Liver (tissue), 9 donors: ENCODE results near the gene CAP2. TPM values are rescaled to one million over a fixed set of nuclear protein-coding genes. Genes with fewer than 3 reads are reported as not detected.
"Not testable (repeated sequence)": the region's sequence is repeated elsewhere in the genome, so short reads cannot be mapped to it uniquely, and the experiment has no call there.

Source experiments
- DNase-seq: peaks from one replicate; pipeline ENCODE4 v3.0.0-alpha.2; 2017; ENCODE audit warnings: low spot score
- H3K27ac ChIP-seq, 2 donors: one replicate each; pipeline ENCODE4 v1.7.0; 2013; ENCODE audit warnings: inconsistent platforms in 2 of 2, low read length in 2 of 2, control low read depth in 1 of 2, low read depth in 1 of 2, mild to moderate bottlenecking in 1 of 2
- H3K27me3 ChIP-seq, 4 donors: one replicate each; pipeline versions ENCODE4 v1.6.1 to v1.7.0; 2013; ENCODE audit warnings: low read length in 3 of 4, inconsistent platforms in 1 of 4, mild to moderate bottlenecking in 1 of 4, moderate library complexity in 1 of 4; ENCODE audit not compliant: control insufficient read depth in 4 of 4, insufficient read depth in 4 of 4
- H3K36me3 ChIP-seq, 4 donors: one replicate each; pipeline versions ENCODE4 v1.6.1 to v1.7.0; 2013; ENCODE audit warnings: low read length in 3 of 4, mild to moderate bottlenecking in 3 of 4, low read depth in 1 of 4, moderate library complexity in 1 of 4; ENCODE audit not compliant: control insufficient read depth in 4 of 4, insufficient read depth in 3 of 4
- H3K4me1 ChIP-seq, 4 donors: one replicate each; pipeline versions ENCODE4 v1.6.1 to v1.7.0; 2013; ENCODE audit warnings: low read length in 3 of 4, mild to moderate bottlenecking in 3 of 4, moderate library complexity in 1 of 4; ENCODE audit not compliant: control insufficient read depth in 4 of 4, insufficient read depth in 4 of 4
- H3K4me3 ChIP-seq, 3 donors: one replicate each; pipeline versions ENCODE4 v1.6.1 to v1.7.0; 2013; ENCODE audit warnings: low read length in 3 of 3, control low read depth in 1 of 3, low read depth in 1 of 3, mild to moderate bottlenecking in 1 of 3
- H3K9ac ChIP-seq, 2 donors: one replicate each; pipeline ENCODE4 v1.7.0; 2013; ENCODE audit warnings: low read length in 2 of 2, mild to moderate bottlenecking in 2 of 2, moderate library complexity in 2 of 2, control low read depth in 1 of 2, low read depth in 1 of 2
- H3K9me3 ChIP-seq, 4 donors: one replicate each; pipeline versions ENCODE4 v1.6.1 to v1.7.0; 2013; ENCODE audit warnings: low read length in 3 of 4; ENCODE audit not compliant: control insufficient read depth in 4 of 4
- ATF3 ChIP-seq: IDR thresholded peaks from 2 replicates; pipeline ENCODE4 v1.6.1; 2016; ENCODE audit warnings: antibody characterized with exemption
- EGR1 ChIP-seq, 2 donors: IDR thresholded peaks; 2 replicates each; pipeline ENCODE4 v1.6.1; 2016 to 2018; ENCODE audit warnings: antibody characterized with exemption in 2 of 2, low read depth in 2 of 2
- FOXA1 ChIP-seq: IDR thresholded peaks from 2 replicates; pipeline ENCODE4 v1.6.1; 2016; ENCODE audit warnings: antibody characterized with exemption
- FOXA2 ChIP-seq: IDR thresholded peaks from 2 replicates; pipeline ENCODE4 v1.6.1; 2016; ENCODE audit warnings: antibody characterized with exemption
- GABPA ChIP-seq, 2 donors: IDR thresholded peaks in 1 of 2; conservative IDR thresholded peaks in 1 of 2; 2 replicates each; pipeline ENCODE4 v1.6.1; 2016; ENCODE audit warnings: antibody characterized with exemption in 2 of 2, mild to moderate bottlenecking in 1 of 2, moderate library complexity in 1 of 2
- HNF4A ChIP-seq, 2 donors: conservative IDR thresholded peaks; 2 replicates each; pipeline ENCODE4 v1.6.1; 2016; ENCODE audit warnings: antibody characterized with exemption in 2 of 2, mild to moderate bottlenecking in 2 of 2
- JUND ChIP-seq, 2 donors: IDR thresholded peaks; 2 replicates each; pipeline ENCODE4 v1.6.1; 2016; ENCODE audit warnings: antibody characterized with exemption in 2 of 2
- MAX ChIP-seq: IDR thresholded peaks from 2 replicates; pipeline ENCODE4 v1.6.1; 2016; ENCODE audit warnings: antibody characterized with exemption
- NR2F2 ChIP-seq: IDR thresholded peaks from 2 replicates; pipeline ENCODE4 v1.6.1; 2016; ENCODE audit warnings: antibody characterized with exemption
- RAD21 ChIP-seq, 2 donors: IDR thresholded peaks; 2 replicates each; pipeline ENCODE4 v1.6.1; 2016; ENCODE audit warnings: antibody characterized with exemption in 2 of 2, mild to moderate bottlenecking in 2 of 2
- REST ChIP-seq: IDR thresholded peaks from 2 replicates; pipeline ENCODE4 v1.6.1; 2016; ENCODE audit warnings: antibody characterized with exemption, mild to moderate bottlenecking
- RXRA ChIP-seq, 2 donors: IDR thresholded peaks; 2 replicates each; pipeline ENCODE4 v1.6.1; 2017 to 2018; ENCODE audit warnings: antibody characterized with exemption in 2 of 2, mild to moderate bottlenecking in 1 of 2
- SP1 ChIP-seq: IDR thresholded peaks from 2 replicates; pipeline ENCODE4 v1.6.1; 2018; ENCODE audit warnings: antibody characterized with exemption, mild to moderate bottlenecking
- TAF1 ChIP-seq: conservative IDR thresholded peaks from 2 replicates; pipeline ENCODE4 v1.6.1; 2016; ENCODE audit warnings: antibody characterized with exemption, mild to moderate bottlenecking
- YY1 ChIP-seq: IDR thresholded peaks from 2 replicates; pipeline ENCODE4 v1.6.1; 2016; ENCODE audit warnings: antibody characterized with exemption, mild to moderate bottlenecking
- ZBTB33 ChIP-seq: IDR thresholded peaks from 2 replicates; pipeline ENCODE4 v1.6.1; 2016; ENCODE audit warnings: antibody characterized with exemption
- WGBS: extraction: QIAGEN DNeasy Blood & Tissue Kit; methylation state at CpG from one replicate; pipeline ENCODE4 v1.1.7; 2013; 5-methylcytosine and 5-hydroxymethylcytosine counted together
- polyA plus RNA-seq, 2 donors: library from polyadenylated mRNA; stranded (reverse) in 1 of 2; unstranded in 1 of 2; fragments of 200-250 nt in 1 of 2; fragments of >200 nt in 1 of 2; fragmentation: Nextera tagmentation in 1 of 2; extraction: Ambion mirVana in 1 of 2; gene quantifications; one replicate each; pipeline versions ENCODE4 v1.2.1 to v1.2.3, GENCODE V29; 2013 to 2015
- total RNA-seq, 2 donors: library from RNA; depleted of rRNA; stranded (reverse); fragments of >200 nt; gene quantifications; one replicate each; pipeline ENCODE4 v1.2.3, GENCODE V29; 2014
- donor health status: healthy.
- donor health status: healthy.
- donor health status: healthy.
- donor health status: healthy.
- donor health status: healthy.

Gene CAP2
- total and polyA plus RNA-seq, 4 donors, result 1.2 to 6.4 (median 2.5) TPM

GRCh38 chr6:17427617-17428016 is 34.2 kb downstream of the CAP2 start:
- Histone ChIP-seq H3K27me3 (no peaks in the 10 kb centered on the region), H3K36me3 (no peaks in the 10 kb centered on the region), H3K9ac (no peak overlapping the region), H3K9me3 (no peaks in the 10 kb centered on the region), H3K4me1 (no peaks in the 10 kb centered on the region), H3K27ac (no peak overlapping the region), H3K4me3 (no peak overlapping the region)
- TF ChIP-seq SP1 (no peak), EGR1 (IDR thresholded peaks at IDR 0.05; ENCODE audit: low read depth in 2 of 2) (no peak), GABPA (IDR thresholded peaks at IDR 0.05 in 1 of 2, conservative IDR thresholded peaks at IDR 0.05 in 1 of 2) (no peak), FOXA2 (no peak), NR2F2 (no peak), FOXA1 (no peak), TAF1 (no peak), HNF4A (conservative IDR thresholded peaks at IDR 0.05) (no peak), RAD21 (IDR thresholded peaks at IDR 0.05) (no peak), RXRA (IDR thresholded peaks at IDR 0.05) (no peak), YY1 (no peak), REST (no peak), MAX (no peak), ZBTB33 (no peak), JUND (IDR thresholded peaks at IDR 0.05) (no peak), ATF3 (no peak)
- 92% methylated on average over 2 of the region's 2 CpGs for WGBS
- no peak for DNase-seq

- 92% methylated on average over 3 of the region's 5 CpGs for WGBS
- not testable (repeated sequence) for H3K9me3 ChIP-seq, H3K36me3 ChIP-seq, DNase-seq, H3K27me3 ChIP-seq, H3K4me1 ChIP-seq, H3K27ac ChIP-seq, H3K4me3 ChIP-seq, H3K9ac ChIP-seq
Measured at GRCh38 chr6:17428595-17429120, 35.3 kb downstream of the CAP2 start.
